ENCODE data around the gene CEPT1. TPM values are rescaled to one million over a fixed set of nuclear protein-coding genes. Genes with fewer than 3 reads are reported as not detected.
"Not testable (repeated sequence)": the region's sequence is repeated elsewhere in the genome, so short reads cannot be mapped to it uniquely, and the experiment has no call there.

The CEPT1 gene
- 37.8 TPM for total RNA-seq

DNA sequence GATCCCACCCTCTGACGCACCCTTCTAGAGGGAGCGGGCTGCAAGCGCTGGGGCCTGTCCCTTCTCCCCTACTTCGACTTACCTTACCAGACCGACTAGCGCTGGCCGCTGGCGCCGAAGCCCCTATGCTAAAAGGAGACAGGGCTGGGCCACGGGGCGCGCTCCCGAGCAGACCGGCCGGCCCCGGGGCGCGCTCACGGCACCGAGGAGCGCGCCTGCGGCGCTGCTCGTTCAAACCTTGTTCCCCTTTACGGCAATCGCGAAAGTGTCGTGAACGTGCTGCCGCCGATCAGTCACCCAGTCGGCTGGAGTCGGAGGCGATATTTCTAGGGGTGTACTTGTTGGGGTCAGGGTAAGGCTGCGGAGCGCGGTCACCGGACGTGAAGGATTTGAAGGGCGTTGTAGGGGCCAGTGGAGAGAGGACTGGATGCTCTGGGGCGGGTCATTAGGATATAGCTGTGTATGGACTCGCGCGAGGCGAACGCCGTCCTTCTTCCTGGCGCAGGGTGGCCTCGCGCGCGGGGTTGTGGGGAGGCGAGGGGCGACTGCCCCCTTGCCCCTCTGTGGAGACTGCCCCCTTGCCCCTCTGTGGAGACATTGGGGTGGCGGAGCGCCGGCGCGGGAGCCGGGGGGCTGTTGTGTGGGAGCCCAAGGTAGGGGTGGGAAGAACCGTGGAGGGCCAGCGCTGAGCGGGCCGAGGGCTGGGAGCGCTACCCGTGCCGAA is at the start of gene CEPT1, which contains the start of gene DRAM2:
Gene CEPT1 (plus strand): TSS at position 268 of the 724 bp plus-strand sequence. CDS start 7,492 bp downstream, outside the sequence.
Gene DRAM2 (minus strand): TSS at position 138 of the 724 bp plus-strand sequence. CDS start 8,539 bp downstream, outside the sequence.
- peaks cover 52% of the 10 kb centered on the region for H3K4me1 ChIP-seq
- peak in 1 of 2 donors; percentile 94 for DNase-seq (ENCODE audit: extremely low spot score in 2 of 2)
- intact Hi-C loops (cut with DNase I) = no loop called here

DNA sequence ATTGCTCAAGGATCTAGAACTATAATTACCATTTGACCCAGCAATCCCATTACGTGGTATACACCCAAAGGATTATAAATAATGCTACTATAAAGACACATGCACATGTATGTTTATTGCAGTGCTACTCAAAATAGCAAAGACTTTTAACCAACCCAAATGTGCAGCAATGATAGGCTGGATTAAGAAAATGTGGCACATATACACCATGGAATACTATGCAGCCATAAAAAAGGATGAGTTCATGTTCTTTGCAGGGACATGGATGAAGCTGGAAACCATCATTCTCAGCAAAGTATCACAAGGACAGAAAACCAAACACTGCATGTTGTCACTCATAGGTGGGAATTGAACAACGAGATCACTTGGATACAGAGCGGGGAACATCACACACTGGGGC is 44.6 kb upstream of the CEPT1 start:
- H3K4me3 ChIP-seq; intact Hi-C loops (cut with DNase I); H3K36me3 ChIP-seq; H3K9me3 ChIP-seq; H3K4me1 ChIP-seq; H3K27me3 ChIP-seq; H3K27ac ChIP-seq; DNase-seq (ENCODE audit: extremely low spot score in 2 of 2): not testable (repeated sequence)

More for the DNA sequence above, at the start of gene CEPT1, which contains the start of gene DRAM2:
- H3K4me3 ChIP-seq = peak within 1 kb of the TSS; percentile 83 to 94
- no peaks in the 10 kb centered on the region for H3K9me3 ChIP-seq
- no peaks in the 10 kb centered on the region for H3K36me3 ChIP-seq
- no peaks in the 10 kb centered on the region for H3K27me3 ChIP-seq
- peak within 1 kb of the TSS; percentile 97 for H3K27ac ChIP-seq
- TF ChIP-seq POLR2AphosphoS5 (IDR thresholded peaks at IDR 0.05; ENCODE audit: insufficient read depth in 1 of 2, low read depth in 1 of 2) (peak; percentile 47 to 69), POLR2A (IDR thresholded peaks at IDR 0.05) (peak in 1 of 2 donors; percentile 21)
- TF ChIP-seq, protein P1, sequence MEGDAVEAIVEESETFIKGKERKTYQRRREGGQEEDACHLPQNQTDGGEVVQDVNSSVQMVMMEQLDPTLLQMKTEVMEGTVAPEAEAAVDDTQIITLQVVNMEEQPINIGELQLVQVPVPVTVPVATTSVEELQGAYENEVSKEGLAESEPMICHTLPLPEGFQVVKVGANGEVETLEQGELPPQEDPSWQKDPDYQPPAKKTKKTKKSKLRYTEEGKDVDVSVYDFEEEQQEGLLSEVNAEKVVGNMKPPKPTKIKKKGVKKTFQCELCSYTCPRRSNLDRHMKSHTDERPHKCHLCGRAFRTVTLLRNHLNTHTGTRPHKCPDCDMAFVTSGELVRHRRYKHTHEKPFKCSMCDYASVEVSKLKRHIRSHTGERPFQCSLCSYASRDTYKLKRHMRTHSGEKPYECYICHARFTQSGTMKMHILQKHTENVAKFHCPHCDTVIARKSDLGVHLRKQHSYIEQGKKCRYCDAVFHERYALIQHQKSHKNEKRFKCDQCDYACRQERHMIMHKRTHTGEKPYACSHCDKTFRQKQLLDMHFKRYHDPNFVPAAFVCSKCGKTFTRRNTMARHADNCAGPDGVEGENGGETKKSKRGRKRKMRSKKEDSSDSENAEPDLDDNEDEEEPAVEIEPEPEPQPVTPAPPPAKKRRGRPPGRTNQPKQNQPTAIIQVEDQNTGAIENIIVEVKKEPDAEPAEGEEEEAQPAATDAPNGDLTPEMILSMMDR (IDR thresholded peaks at IDR 0.05) = no peak

DNA sequence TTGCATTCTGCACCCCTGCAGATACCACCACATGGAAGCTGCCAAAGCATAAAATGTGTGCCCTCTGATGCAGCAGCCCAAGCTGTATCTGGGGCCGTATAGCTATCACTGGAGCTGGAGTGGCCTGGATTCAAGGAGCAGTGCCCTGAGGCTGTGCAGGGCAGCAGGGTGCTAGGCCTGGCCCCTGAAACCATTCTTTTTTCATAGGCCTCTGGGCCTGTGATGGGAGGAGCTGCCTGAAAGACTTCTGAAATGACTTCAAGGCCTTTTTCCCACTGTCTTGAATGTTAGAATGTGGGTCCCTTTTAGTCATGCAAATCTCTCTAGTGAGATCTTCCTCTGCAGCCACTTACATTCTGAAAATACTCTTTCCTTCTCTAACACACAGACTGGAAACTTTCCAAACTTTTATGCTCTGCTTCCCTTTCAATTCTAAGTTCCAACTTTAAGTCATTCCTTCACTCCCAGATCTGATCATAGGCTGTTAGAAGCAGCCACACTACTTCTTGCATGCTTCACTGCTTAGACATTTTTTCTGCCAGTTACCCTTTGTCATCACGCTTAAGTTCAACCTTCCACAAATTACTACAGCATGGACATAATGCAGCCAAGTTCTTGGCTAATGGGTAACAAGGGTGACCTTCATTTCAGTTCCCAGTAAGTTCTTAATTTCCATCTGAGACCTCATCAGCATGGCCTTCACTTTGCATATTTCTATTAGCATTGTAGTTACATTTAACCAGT is 42.5 kb upstream of the CEPT1 start:
- no peaks in the 10 kb centered on the region for H3K4me1 ChIP-seq
- TF ChIP-seq, protein P1 (IDR thresholded peaks at IDR 0.05) = no peak
- TF ChIP-seq POLR2AphosphoS5 (IDR thresholded peaks at IDR 0.05; ENCODE audit: insufficient read depth in 1 of 2, low read depth in 1 of 2) (no peak), POLR2A (IDR thresholded peaks at IDR 0.05) (no peak)
- no peak for DNase-seq (ENCODE audit: extremely low spot score in 2 of 2)
- no peak overlapping the region for H3K4me3 ChIP-seq
- H3K27ac ChIP-seq = no peak overlapping the region
- H3K9me3 ChIP-seq = peaks cover 7% of the 10 kb centered on the region
- H3K27me3 ChIP-seq = no peaks in the 10 kb centered on the region
- intact Hi-C loops (cut with DNase I) = no loop called here
- H3K36me3 ChIP-seq = no peaks in the 10 kb centered on the region

DNA sequence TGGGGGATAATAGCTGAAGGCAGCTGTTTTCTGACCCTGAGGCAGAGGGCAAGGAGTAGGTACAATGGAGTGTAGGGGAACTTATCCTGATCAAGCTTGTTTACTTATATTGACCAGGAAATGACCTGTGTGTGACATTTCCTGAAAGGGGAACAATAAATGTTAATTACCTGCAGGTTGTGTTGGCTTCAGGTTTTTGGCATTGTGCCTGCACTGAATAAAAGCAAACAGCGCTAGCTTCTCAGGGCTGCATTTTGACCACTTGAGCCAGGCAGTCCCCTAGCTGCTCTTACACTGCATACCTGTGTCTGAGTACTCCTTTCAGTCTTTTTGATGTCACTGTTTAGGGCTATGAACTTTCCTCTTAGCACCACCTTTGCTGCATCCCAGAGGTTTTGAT is 40.7 kb upstream of the CEPT1 start:
- intact Hi-C loops (cut with DNase I) = no loop called here
- no peaks in the 10 kb centered on the region for H3K27me3 ChIP-seq
- TF ChIP-seq, protein P1 (IDR thresholded peaks at IDR 0.05) = no peak
- TF ChIP-seq POLR2AphosphoS5 (IDR thresholded peaks at IDR 0.05; ENCODE audit: insufficient read depth in 1 of 2, low read depth in 1 of 2) = no peak
- TF ChIP-seq POLR2A (IDR thresholded peaks at IDR 0.05) = no peak
- H3K9me3 ChIP-seq = peaks cover 7% of the 10 kb centered on the region
- no peaks in the 10 kb centered on the region for H3K4me1 ChIP-seq
- DNase-seq (ENCODE audit: extremely low spot score in 2 of 2) = no peak
- H3K36me3 ChIP-seq = no peaks in the 10 kb centered on the region
- H3K4me3 ChIP-seq = no peak overlapping the region
- H3K27ac ChIP-seq = no peak overlapping the region

- intact Hi-C loops (cut with DNase I) = no loop called here
Measured at GRCh38 chr1:111101854-111102642, 38.0 kb upstream of the CEPT1 start.

More at GRCh38 chr1:111101854-111102642, 38.0 kb upstream of the CEPT1 start:
- H3K27ac ChIP-seq = no peak overlapping the region
- peaks cover 7% of the 10 kb centered on the region for H3K9me3 ChIP-seq
- no peak overlapping the region for H3K4me3 ChIP-seq
- no peaks in the 10 kb centered on the region for H3K4me1 ChIP-seq
- no peaks in the 10 kb centered on the region for H3K27me3 ChIP-seq
- no peak for DNase-seq (ENCODE audit: extremely low spot score in 2 of 2)
- TF ChIP-seq POLR2AphosphoS5 (IDR thresholded peaks at IDR 0.05; ENCODE audit: insufficient read depth in 1 of 2, low read depth in 1 of 2) = no peak
- TF ChIP-seq, protein P1 (IDR thresholded peaks at IDR 0.05) = no peak
- no peak for TF ChIP-seq POLR2A (IDR thresholded peaks at IDR 0.05)
- H3K36me3 ChIP-seq = no peaks in the 10 kb centered on the region
